Neuronal stem cell (in vitro differentiated cells): ENCODE results near the gene LGR4.
"Not testable (repeated sequence)": the region's sequence is repeated elsewhere in the genome, so short reads cannot be mapped to it uniquely, and the experiment has no call there.

Experiments
- DNase-seq: peaks from one replicate; pipeline ENCODE4 v3.0.0-alpha.2; 2013; ENCODE audit warnings: low spot score
- H2AFZ ChIP-seq: one replicate; pipeline ENCODE4 v1.6.1; 2013; ENCODE audit warnings: mild to moderate bottlenecking, low read length, inconsistent platforms
- H2AK5ac ChIP-seq: 2 replicates; pipeline ENCODE4 v1.6.1; 2013; ENCODE audit warnings: low read depth, mild to moderate bottlenecking, inconsistent platforms, low read length, moderate library complexity, mixed read lengths
- H2BK120ac ChIP-seq: 2 replicates; pipeline ENCODE4 v1.6.1; 2013; ENCODE audit warnings: low read depth, mild to moderate bottlenecking, inconsistent platforms, low read length, moderate library complexity, mixed read lengths
- H2BK12ac ChIP-seq: one replicate; pipeline ENCODE4 v1.6.1; 2013; ENCODE audit warnings: low read length, inconsistent platforms
- H2BK15ac ChIP-seq: 2 replicates; pipeline ENCODE4 v1.6.1; 2013; ENCODE audit warnings: mild to moderate bottlenecking, low read length, inconsistent platforms, mixed read lengths
- H2BK5ac ChIP-seq: one replicate; pipeline ENCODE4 v1.6.1; 2013; ENCODE audit warnings: inconsistent platforms, mild to moderate bottlenecking, low read length, moderate library complexity
- H3K14ac ChIP-seq: one replicate; pipeline ENCODE4 v1.6.1; 2013; ENCODE audit warnings: low read length, inconsistent platforms
- H3K18ac ChIP-seq: 2 replicates; pipeline ENCODE4 v1.6.1; 2013; ENCODE audit warnings: low read length, inconsistent platforms
- H3K23ac ChIP-seq: 2 replicates; pipeline ENCODE4 v1.6.1; 2013; ENCODE audit warnings: low read depth, mild to moderate bottlenecking, mixed read lengths, low read length, inconsistent platforms; ENCODE audit not compliant: poor library complexity
- H3K27ac ChIP-seq: replicated peaks from 3 replicates; pipeline ENCODE4 v1.5.1; 2013; ENCODE audit warnings: low read length, inconsistent platforms
- H3K27me3 ChIP-seq, 3 experiments: 2 replicates each; pipeline ENCODE4 v1.6.1; 2013; ENCODE audit warnings: low read length in 3 of 3, mild to moderate bottlenecking in 2 of 3, inconsistent platforms in 1 of 3, low read depth in 1 of 3, mixed read lengths in 1 of 3, moderate library complexity in 1 of 3; ENCODE audit not compliant: control insufficient read depth in 3 of 3, insufficient read depth in 3 of 3
- H3K36me3 ChIP-seq, 2 donors: replicated peaks in 1 of 2; 2 replicates each; pipeline ENCODE4 v1.6.1; 2013; ENCODE audit warnings: low read length in 2 of 2; ENCODE audit not compliant: control insufficient read depth in 2 of 2, insufficient read depth in 2 of 2
- H3K4ac ChIP-seq: 2 replicates; pipeline ENCODE4 v1.6.1; 2013; ENCODE audit warnings: inconsistent platforms, mild to moderate bottlenecking, low read length, moderate library complexity
- H3K4me1 ChIP-seq, 2 donors: 1 replicate in 1 of 2; 2 replicates in 1 of 2; pipeline ENCODE4 v1.6.1; 2013; ENCODE audit warnings: low read length in 2 of 2, low read depth in 1 of 2; ENCODE audit not compliant: control insufficient read depth in 2 of 2, insufficient read depth in 1 of 2
- H3K4me2 ChIP-seq: one replicate; pipeline ENCODE4 v1.6.1; 2013; ENCODE audit warnings: mild to moderate bottlenecking, low read length, inconsistent platforms; ENCODE audit not compliant: insufficient read depth, poor library complexity, severe bottlenecking
- H3K4me3 ChIP-seq, 2 donors: 2 replicates each; pipeline ENCODE4 v1.5.1; 2013; ENCODE audit warnings: low read length in 2 of 2, mild to moderate bottlenecking in 2 of 2, inconsistent platforms in 1 of 2, moderate library complexity in 1 of 2
- H3K79me1 ChIP-seq: one replicate; pipeline ENCODE4 v1.6.1; 2013; ENCODE audit warnings: low read depth, mild to moderate bottlenecking, inconsistent platforms, low read length, moderate library complexity
- H3K9ac ChIP-seq: one replicate; pipeline ENCODE4 v1.6.1; 2013; ENCODE audit warnings: mild to moderate bottlenecking, low read depth, low read length, inconsistent platforms; ENCODE audit not compliant: poor library complexity
- H3K9me3 ChIP-seq, 2 donors: replicated peaks in 1 of 2; 2 replicates each; pipeline versions ENCODE3 to v1.6.1; 2013; ENCODE audit warnings: low read length in 2 of 2, mild to moderate bottlenecking in 2 of 2, inconsistent platforms in 1 of 2, low read depth in 1 of 2, mixed read lengths in 1 of 2, moderate library complexity in 1 of 2; ENCODE audit not compliant: control insufficient read depth in 2 of 2, insufficient read depth in 1 of 2
- H4K8ac ChIP-seq: one replicate; pipeline ENCODE4 v1.6.1; 2013; ENCODE audit warnings: low read depth, mild to moderate bottlenecking, inconsistent platforms, low read length, moderate library complexity
- H4K91ac ChIP-seq: one replicate; pipeline ENCODE4 v1.6.1; 2013; ENCODE audit warnings: low read length, low read depth, mild to moderate bottlenecking, inconsistent platforms; ENCODE audit not compliant: poor library complexity
- WGBS, 2 donors: extraction: QIAGEN DNeasy Blood & Tissue Kit; methylation state at CpG; one replicate each; pipeline ENCODE4 v1.1.7; 2013; ENCODE audit warnings: missing lambda C conversion rate in 2 of 2, mixed read lengths in 1 of 2; ENCODE audit not compliant: insufficient read length in 2 of 2, insufficient replicate concordance in 1 of 2; ENCODE audit errors: extremely low coverage in 2 of 2; 5-methylcytosine and 5-hydroxymethylcytosine counted together

LGR4 gene

GRCh38 chr11:27451244-27451965, 21.2 kb downstream of the LGR4 start:
- H2AK5ac ChIP-seq, result no peak overlapping the region
- no peak overlapping the region for H3K4me3 ChIP-seq
- no peak overlapping the region for H3K4ac ChIP-seq
- H2BK5ac ChIP-seq, result no peak overlapping the region
- no peak overlapping the region for H3K23ac ChIP-seq
- no peak overlapping the region for H4K91ac ChIP-seq
- H3K4me1 ChIP-seq, result peaks cover 2 to 6% of the 10 kb centered on the region in 2 donors
- WGBS, 2 donors, result no CpG with 5 or more reads among the region's 1 CpG
- no peak overlapping the region for H3K18ac ChIP-seq
- no peak overlapping the region for H2AFZ ChIP-seq
- no peak overlapping the region for H3K4me2 ChIP-seq
- H3K27ac ChIP-seq, result peak overlapping the region; percentile 42
- H2BK15ac ChIP-seq, result no peak overlapping the region
- H3K79me1 ChIP-seq, result no peaks in the 10 kb centered on the region
- H3K36me3 ChIP-seq, result peaks cover 0 to 7% of the 10 kb centered on the region in 2 donors
- DNase-seq, result no peak
- no peaks in the 10 kb centered on the region for H3K27me3 ChIP-seq
- no peak overlapping the region for H2BK120ac ChIP-seq
- no peak overlapping the region for H2BK12ac ChIP-seq
- H3K9me3 ChIP-seq, result peaks cover 0 to 8% of the 10 kb centered on the region in 2 donors
- H4K8ac ChIP-seq, result no peak overlapping the region
- no peak overlapping the region for H3K14ac ChIP-seq
- H3K9ac ChIP-seq, result no peak overlapping the region

DNA sequence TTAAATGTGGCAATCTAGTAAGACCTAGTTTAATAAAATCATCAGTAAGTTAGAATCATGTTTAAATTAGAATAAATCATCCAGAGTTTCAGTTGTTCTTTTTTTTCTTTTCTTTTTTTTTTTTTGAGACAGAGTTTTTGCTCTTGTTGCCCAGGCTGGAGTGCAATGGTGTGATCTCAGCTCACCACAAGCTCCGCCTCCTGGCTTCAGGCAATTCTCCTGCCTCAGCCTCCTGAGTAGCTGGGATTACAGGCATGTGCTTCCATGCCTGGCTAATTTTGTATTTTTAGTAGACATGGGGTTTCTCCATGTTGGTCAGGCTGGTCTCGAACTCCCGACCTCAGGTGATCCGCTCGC, 24.4 kb downstream of the LGR4 start:
- H3K27ac ChIP-seq, H3K18ac ChIP-seq, H2BK12ac ChIP-seq, H3K23ac ChIP-seq, H3K36me3 ChIP-seq, H4K91ac ChIP-seq, H3K9ac ChIP-seq, H3K14ac ChIP-seq, H3K4ac ChIP-seq, H2BK120ac ChIP-seq, H2BK15ac ChIP-seq, H3K4me2 ChIP-seq, H4K8ac ChIP-seq, H3K4me3 ChIP-seq, H2BK5ac ChIP-seq, H3K27me3 ChIP-seq, H2AK5ac ChIP-seq, H3K9me3 ChIP-seq, H3K79me1 ChIP-seq, DNase-seq, H2AFZ ChIP-seq: not testable (repeated sequence)
- no CpG with 5 or more reads among the region's 5 CpGs for WGBS, 2 donors
- peaks cover 9 to 19% of the 10 kb centered on the region in 2 donors for H3K4me1 ChIP-seq

DNA sequence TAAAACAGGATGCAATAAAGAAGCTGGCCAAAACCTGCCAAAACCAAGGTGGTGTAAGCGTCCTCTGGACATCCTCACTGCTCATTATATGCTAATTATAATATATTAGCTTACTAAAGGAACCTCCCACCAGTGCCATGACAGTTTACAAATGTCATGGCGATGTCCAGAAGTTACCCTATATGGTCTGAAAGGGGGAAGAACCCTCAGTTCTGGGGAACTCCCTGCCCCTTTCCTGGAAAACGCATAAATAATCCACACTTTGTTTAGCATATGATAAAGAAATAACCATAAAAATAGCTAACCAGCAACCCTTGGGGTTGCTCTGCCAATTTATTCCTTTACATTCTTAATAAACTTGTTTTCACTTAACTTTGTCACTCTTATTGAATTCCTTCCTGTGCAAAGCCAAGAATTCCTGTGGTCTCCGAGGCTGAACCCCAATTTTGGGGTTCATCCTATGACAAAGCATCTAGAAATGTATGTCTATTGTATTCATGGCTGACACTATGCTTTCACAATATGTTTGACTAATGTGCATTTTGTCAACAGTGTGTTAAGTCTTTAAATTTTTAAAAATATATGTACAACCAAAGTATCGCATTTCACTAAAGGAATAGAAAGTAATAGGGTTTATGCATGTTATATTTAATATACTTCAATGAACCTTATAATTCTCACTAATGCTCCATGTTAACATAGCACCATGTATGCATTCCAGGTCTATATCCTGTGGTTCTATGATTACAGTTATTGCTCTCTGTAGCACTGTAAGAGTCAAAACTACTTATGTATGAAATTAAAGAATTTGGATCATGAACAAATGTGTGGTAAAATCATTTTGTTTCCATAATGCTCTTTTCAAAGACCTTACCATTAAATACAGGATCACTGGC, 25.1 kb downstream of the LGR4 start:
- H2BK15ac ChIP-seq, result no peak overlapping the region

GRCh38 chr11:27445625-27446024, 27.0 kb downstream of the LGR4 start:
- H3K27ac ChIP-seq, result peak overlapping the region; percentile 99

More for the DNA sequence above, 25.1 kb downstream of the LGR4 start:
- Histone ChIP-seq H3K27ac (no peak overlapping the region), H4K91ac (no peak overlapping the region), H2AK5ac (no peak overlapping the region), H3K4me3 (no peak overlapping the region), H2BK12ac (no peak overlapping the region), H3K79me1 (no peaks in the 10 kb centered on the region), H2BK5ac (no peak overlapping the region), H3K36me3 (peaks cover 0 to 7% of the 10 kb centered on the region in 2 donors), H3K9me3 (peaks cover 0 to 2% of the 10 kb centered on the region in 2 donors), H3K18ac (no peak overlapping the region), H4K8ac (no peak overlapping the region), H3K4ac (no peak overlapping the region), H3K23ac (no peak overlapping the region), H3K9ac (no peak overlapping the region), H2AFZ (no peak overlapping the region), H3K4me1 (peaks cover 12 to 23% of the 10 kb centered on the region in 2 donors), H2BK120ac (no peak overlapping the region), H3K27me3 (no peaks in the 10 kb centered on the region), H3K14ac (no peak overlapping the region), H3K4me2 (no peak overlapping the region)
- no CpG with 5 or more reads among the region's 5 CpGs for WGBS, 2 donors
- DNase-seq, result no peak

More at GRCh38 chr11:27445625-27446024, 27.0 kb downstream of the LGR4 start:
- Histone ChIP-seq H2AFZ (no peak overlapping the region), H3K23ac (no peak overlapping the region), H3K18ac (peak overlapping the region; percentile 1), H2BK15ac (no peak overlapping the region), H3K9me3 (peaks cover 0 to 2% of the 10 kb centered on the region in 2 donors), H4K91ac (no peak overlapping the region), H3K4me3 (no peak overlapping the region), H4K8ac (no peak overlapping the region), H2BK12ac (no peak overlapping the region), H3K4me2 (no peak overlapping the region), H3K4me1 (peaks cover 22 to 23% of the 10 kb centered on the region in 2 donors), H3K36me3 (peaks cover 0 to 7% of the 10 kb centered on the region in 2 donors), H3K27me3 (no peaks in the 10 kb centered on the region), H3K9ac (no peak overlapping the region), H2AK5ac (no peak overlapping the region), H3K14ac (no peak overlapping the region), H2BK5ac (no peak overlapping the region), H3K79me1 (no peaks in the 10 kb centered on the region), H3K4ac (no peak overlapping the region), H2BK120ac (no peak overlapping the region)
- DNase-seq, result no peak
- no CpG with 5 or more reads among the region's 4 CpGs for WGBS, 2 donors
